Measurements from ENCODE around the gene SPRR2D. TPM values are rescaled to one million over a fixed set of nuclear protein-coding genes. Genes with fewer than 3 reads are reported as not detected.
"Not testable (repeated sequence)": the region's sequence is repeated elsewhere in the genome, so short reads cannot be mapped to it uniquely, and the experiment has no call there.

SPRR2D gene
- total RNA-seq (ENCODE audit: insufficient read depth, low replicate concordance), result 1.2 TPM

- DNase-seq (ENCODE audit: low spot score), result no peak
Observed at GRCh38 chr1:153040950-153041631, at the start of gene SPRR2D. TSS of gene SPRR2D (minus strand) at chr1:153041120. CDS start at chr1:153040346, 774 bp downstream.

- DNase-seq (ENCODE audit: low spot score), result no peak
Observed at GRCh38 chr1:153087652-153088051, 46.7 kb upstream of the SPRR2D start.

GRCh38 chr1:153081736-153082135, 40.8 kb upstream of the SPRR2D start:
- DNase-seq (ENCODE audit: low spot score), result no peak

GRCh38 chr1:153072806-153073726, 32.1 kb upstream of the SPRR2D start:
- no peak for DNase-seq (ENCODE audit: low spot score)

- DNase-seq (ENCODE audit: low spot score), result no peak
Observed at GRCh38 chr1:153071511-153071910, 30.6 kb upstream of the SPRR2D start, which contains the start of gene SPRR2B. TSS of gene SPRR2B (minus strand) at chr1:153071611. CDS start at chr1:153070839, 772 bp downstream.

GRCh38 chr1:153070243-153070642, 29.3 kb upstream of the SPRR2D start:
- no peak for DNase-seq (ENCODE audit: low spot score)

- DNase-seq (ENCODE audit: low spot score), result peak; percentile 6
Observed at GRCh38 chr1:153058826-153059784, 18.2 kb upstream of the SPRR2D start.

GRCh38 chr1:153058154-153058553, 17.2 kb upstream of the SPRR2D start:
- no peak for DNase-seq (ENCODE audit: low spot score)

- DNase-seq (ENCODE audit: low spot score), result no peak
Observed at GRCh38 chr1:153057375-153057774, 16.5 kb upstream of the SPRR2D start, which contains the start of gene SPRR2A. TSS of gene SPRR2A (minus strand) at chr1:153057512. CDS start at chr1:153056735, 777 bp downstream.

- not testable (repeated sequence) for DNase-seq (ENCODE audit: low spot score)
Observed at GRCh38 chr1:153056111-153056510, 15.2 kb upstream of the SPRR2D start.

- no peak for DNase-seq (ENCODE audit: low spot score)
Observed at GRCh38 chr1:153049211-153049610, 8.3 kb upstream of the SPRR2D start.

- no peak for DNase-seq (ENCODE audit: low spot score)
Observed at GRCh38 chr1:153035211-153035610, 5.7 kb downstream of the SPRR2D start.

GRCh38 chr1:153032677-153033308, 8.1 kb downstream of the SPRR2D start:
- DNase-seq (ENCODE audit: low spot score), result peak; percentile 7

GRCh38 chr1:153032073-153032472, 8.8 kb downstream of the SPRR2D start:
- no peak for DNase-seq (ENCODE audit: low spot score)

GRCh38 chr1:153030895-153031294, 10.0 kb downstream of the SPRR2D start, which contains the start of gene SPRR1B:
TSS of gene SPRR1B (plus strand) at chr1:153031203. CDS start at chr1:153032346, 1,143 bp downstream.
- DNase-seq (ENCODE audit: low spot score), result no peak

GRCh38 chr1:153028766-153029165, 12.2 kb downstream of the SPRR2D start:
- no peak for DNase-seq (ENCODE audit: low spot score)

- DNase-seq (ENCODE audit: low spot score), result no peak
Observed at GRCh38 chr1:153025797-153026196, 15.1 kb downstream of the SPRR2D start.

- DNase-seq (ENCODE audit: low spot score), result no peak
Observed at GRCh38 chr1:153024413-153024812, 16.5 kb downstream of the SPRR2D start.

GRCh38 chr1:153023109-153023508, 17.8 kb downstream of the SPRR2D start:
- no peak for DNase-seq (ENCODE audit: low spot score)

GRCh38 chr1:153022340-153022739, 18.6 kb downstream of the SPRR2D start:
- DNase-seq (ENCODE audit: low spot score), result not testable (repeated sequence)

- not testable (repeated sequence) for DNase-seq (ENCODE audit: low spot score)
Observed at GRCh38 chr1:153021829-153022228, 19.1 kb downstream of the SPRR2D start.
